HepG2 (cell line): ENCODE measurements around the gene ZDHHC16. TPM values are rescaled to one million over a fixed set of nuclear protein-coding genes. Genes with fewer than 3 reads are reported as not detected.

ENCODE experiments used
- ATM ChIP-seq: fragments of 450-650 bp; IDR thresholded peaks from 2 replicates; pipeline ENCODE4 v1.7.1; 2017; ENCODE audit warnings: mild to moderate bottlenecking, borderline replicate concordance
- CHD4 ChIP-seq: fragments of 200-600 bp; sonication (generic); IDR thresholded peaks from 2 replicates; pipeline ENCODE4 v1.7.0; 2017; ENCODE audit warnings: mild to moderate bottlenecking, low read length, borderline replicate concordance
- DMAP1 ChIP-seq: IDR thresholded peaks from 2 replicates; pipeline ENCODE4 v1.6.1; 2016
- EEA1 ChIP-seq: sonication (generic); formaldehyde crosslinking; IDR thresholded peaks from 2 replicates; pipeline ENCODE4 v1.5.1; 2020; ENCODE audit warnings: mild to moderate bottlenecking, missing genetic modification reagents, borderline replicate concordance
- FOXA3 ChIP-seq: IDR thresholded peaks from 2 replicates; pipeline ENCODE4 v1.6.1; 2016; ENCODE audit warnings: missing genetic modification reagents, missing compliant biosample characterization
- FOXK2 ChIP-seq: fragments of 450-650 bp; IDR thresholded peaks from 2 replicates; pipeline ENCODE4 v1.6.1; 2016
- IRX3 ChIP-seq: sonication (generic); formaldehyde crosslinking; IDR thresholded peaks from 2 replicates; pipeline ENCODE4 v1.8.1; 2023; ENCODE audit warnings: mild to moderate bottlenecking, low read depth, missing genetic modification reagents, borderline replicate concordance
- JUNB ChIP-seq: sonication (generic); formaldehyde crosslinking; IDR thresholded peaks from 2 replicates; pipeline ENCODE4 v1.8.0; 2022; ENCODE audit warnings: missing genetic modification reagents, mild to moderate bottlenecking, borderline replicate concordance
- NCOA1 ChIP-seq: sonication (generic); formaldehyde crosslinking; IDR thresholded peaks from 2 replicates; pipeline ENCODE4 v1.9.0; 2021; ENCODE audit warnings: missing genetic modification reagents
- PAWR ChIP-seq: sonication (generic); formaldehyde crosslinking; IDR thresholded peaks from 2 replicates; pipeline ENCODE4 v1.4.0; 2020; ENCODE audit warnings: missing genetic modification reagents, mild to moderate bottlenecking, borderline replicate concordance
- RBM39 ChIP-seq: fragments of 200-400 bp; formaldehyde crosslinking; IDR thresholded peaks from one replicate; pipeline ENCODE4 v1.6.1; 2018; ENCODE audit warnings: antibody characterized with exemption, mild to moderate bottlenecking, low read depth, low read length; ENCODE audit not compliant: poor library complexity, severe bottlenecking
- TAF1 ChIP-seq: sonication (generic); formaldehyde crosslinking; IDR thresholded peaks from 2 replicates; pipeline ENCODE4 v1.4.0; 2020; ENCODE audit warnings: missing genetic modification reagents
- TRIM24 ChIP-seq: sonication (generic); formaldehyde crosslinking; IDR thresholded peaks from 2 replicates; pipeline ENCODE4 v1.8.0; 2022; ENCODE audit warnings: mild to moderate bottlenecking, missing genetic modification reagents
- ZFAT ChIP-seq: sonication (generic); formaldehyde crosslinking; conservative IDR thresholded peaks from 2 replicates; pipeline ENCODE4 v1.8.1; 2023; ENCODE audit warnings: missing genetic modification reagents, inconsistent platforms
- ZFP1 ChIP-seq: IDR thresholded peaks from 2 replicates; pipeline ENCODE4 v1.6.1; 2016
- ZKSCAN8 ChIP-seq: IDR thresholded peaks from 2 replicates; pipeline ENCODE4 v1.6.1; 2016; ENCODE audit warnings: borderline replicate concordance, missing genetic modification reagents, missing compliant biosample characterization
- ZNF101 ChIP-seq: sonication (generic); formaldehyde crosslinking; IDR thresholded peaks from 2 replicates; pipeline ENCODE4 v1.4.0; 2020; ENCODE audit warnings: mild to moderate bottlenecking, low read depth, missing genetic modification reagents, borderline replicate concordance
- ZNF180 ChIP-seq: sonication (generic); formaldehyde crosslinking; IDR thresholded peaks from 2 replicates; pipeline ENCODE4 v1.4.0; 2020; ENCODE audit warnings: low read depth, missing genetic modification reagents, borderline replicate concordance
- ZNF234 ChIP-seq: sonication (generic); formaldehyde crosslinking; conservative IDR thresholded peaks from 2 replicates; pipeline ENCODE4 v1.5.1; 2020; ENCODE audit warnings: mild to moderate bottlenecking, missing genetic modification reagents
- ZNF781 ChIP-seq: sonication (generic); formaldehyde crosslinking; IDR thresholded peaks from 2 replicates; pipeline ENCODE4 v1.5.1; 2020; ENCODE audit warnings: borderline replicate concordance, mild to moderate bottlenecking, missing genetic modification reagents; ENCODE audit errors: not compliant biosample characterization
- ZNF841 ChIP-seq: sonication (generic); formaldehyde crosslinking; IDR thresholded peaks from 2 replicates; pipeline ENCODE4 v1.8.1; 2023; ENCODE audit warnings: missing genetic modification reagents, borderline replicate concordance
- polyA plus RNA-seq, 8 experiments: library from polyadenylated mRNA; depleted of rRNA in 3 of 8; stranded (reverse) in 7 of 8; unstranded in 1 of 8; fragments of >200 nt; fragmentation: Illumina TruSeq in 4 of 8; extraction: Trizol in 4 of 8; gene quantifications; 2 replicates each; pipeline versions ENCODE4 v1.2.1 to v1.2.3, GENCODE V29; 2011 to 2016; ENCODE audit warnings: low read depth in 4 of 8, missing spikeins in 1 of 8, mixed read lengths in 1 of 8; ENCODE audit not compliant: insufficient read depth in 1 of 8
- total RNA-seq, 5 experiments: library from RNA; depleted of rRNA; stranded (reverse); fragments of >200 nt; fragmentation: Illumina TruSeq; extraction: Trizol; gene quantifications; 2 replicates each; pipeline ENCODE4 v1.2.3, GENCODE V29; 2016; ENCODE audit warnings: low read depth in 1 of 5
- TF ChIP-seq, protein P1 (sequence below): sonication (generic); formaldehyde crosslinking; IDR thresholded peaks from 2 replicates; pipeline ENCODE4 v1.5.0; 2020; ENCODE audit warnings: mild to moderate bottlenecking, missing genetic modification reagents
- TF ChIP-seq, protein P2 (sequence below): sonication (generic); formaldehyde crosslinking; IDR thresholded peaks from 2 replicates; pipeline ENCODE4 v1.4.0; 2020; ENCODE audit warnings: mild to moderate bottlenecking, missing genetic modification reagents
- TF ChIP-seq, protein P3 (sequence below): sonication (generic); formaldehyde crosslinking; IDR thresholded peaks from 2 replicates; pipeline ENCODE4 v1.4.0; 2020; ENCODE audit warnings: missing genetic modification reagents, borderline replicate concordance
- TF ChIP-seq, protein P4 (sequence below): sonication (generic); formaldehyde crosslinking; IDR thresholded peaks from 2 replicates; pipeline ENCODE4 v1.8.1; 2023; ENCODE audit warnings: mild to moderate bottlenecking, moderate library complexity, missing genetic modification reagents

ZDHHC16 gene
- total and polyA plus RNA-seq, 2 of the 13 experiments (the other 11 are each of a cell fraction or from before 2014, with no cell fraction given): 40.8 to 41.8 TPM

DNA sequence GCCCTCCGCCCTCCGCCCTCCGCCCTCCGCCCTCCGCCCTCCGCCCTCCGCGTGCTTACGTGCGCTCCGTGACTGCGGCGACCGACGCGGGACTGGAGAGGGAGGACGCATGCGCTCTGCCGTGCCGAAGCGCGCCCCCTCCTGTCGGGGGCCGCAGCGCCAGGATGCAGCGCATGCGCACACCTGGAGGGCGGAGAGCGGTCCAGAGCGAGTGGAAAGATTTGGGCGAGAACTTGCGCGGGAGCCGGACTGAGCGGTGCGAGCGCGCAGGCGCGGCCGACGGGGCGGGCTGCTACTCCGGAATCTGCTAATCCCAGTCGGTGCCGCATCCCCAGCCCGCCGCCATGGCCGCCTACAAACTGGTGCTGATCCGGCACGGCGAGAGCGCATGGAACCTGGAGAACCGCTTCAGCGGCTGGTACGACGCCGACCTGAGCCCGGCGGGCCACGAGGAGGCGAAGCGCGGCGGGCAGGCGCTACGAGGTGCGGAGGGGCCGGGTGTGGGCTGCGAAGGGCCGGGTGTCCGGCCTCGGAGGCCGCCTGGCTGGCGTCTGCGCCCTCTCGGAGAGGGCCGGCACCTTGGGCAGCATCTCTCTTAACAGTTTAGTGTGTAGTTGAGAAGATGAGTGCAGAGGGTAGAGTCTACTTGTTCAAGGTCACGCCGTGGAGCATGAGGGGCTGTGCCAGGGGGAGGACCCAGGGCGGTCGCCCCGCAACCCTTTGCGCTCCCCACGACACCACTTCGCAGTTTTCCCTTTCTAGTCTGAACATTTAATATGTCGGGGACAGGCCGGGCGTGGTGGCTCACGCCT is 19.8 kb upstream of the ZDHHC16 start, which contains the start of gene PGAM1 (continued):
- no peak for TF ChIP-seq JUNB
- TF ChIP-seq IRX3 (CRISPR knock-in tag): no peak
- TF ChIP-seq FOXA3 (CRISPR knock-in tag): peak; percentile 23; the same call in 1 of the 2 replicates
- peak; percentile 35 for TF ChIP-seq RBM39
- TF ChIP-seq ZKSCAN8 (CRISPR knock-in tag): no peak
- no peak for TF ChIP-seq ZFP1 (CRISPR knock-in tag)
- TF ChIP-seq TRIM24: no peak
- no peak for TF ChIP-seq FOXK2
- TF ChIP-seq TAF1: peak; percentile 91
- 0 out of 2 replicates have a peak, but pooled peaks have one; percentile 57 for TF ChIP-seq NCOA1 (CRISPR knock-in tag)
- TF ChIP-seq, protein P1, sequence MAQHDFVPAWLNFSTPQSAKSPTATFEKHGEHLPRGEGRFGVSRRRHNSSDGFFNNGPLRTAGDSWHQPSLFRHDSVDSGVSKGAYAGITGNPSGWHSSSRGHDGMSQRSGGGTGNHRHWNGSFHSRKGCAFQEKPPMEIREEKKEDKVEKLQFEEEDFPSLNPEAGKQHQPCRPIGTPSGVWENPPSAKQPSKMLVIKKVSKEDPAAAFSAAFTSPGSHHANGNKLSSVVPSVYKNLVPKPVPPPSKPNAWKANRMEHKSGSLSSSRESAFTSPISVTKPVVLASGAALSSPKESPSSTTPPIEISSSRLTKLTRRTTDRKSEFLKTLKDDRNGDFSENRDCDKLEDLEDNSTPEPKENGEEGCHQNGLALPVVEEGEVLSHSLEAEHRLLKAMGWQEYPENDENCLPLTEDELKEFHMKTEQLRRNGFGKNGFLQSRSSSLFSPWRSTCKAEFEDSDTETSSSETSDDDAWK (CRISPR knock-in tag): no peak
- TF ChIP-seq, protein P2, sequence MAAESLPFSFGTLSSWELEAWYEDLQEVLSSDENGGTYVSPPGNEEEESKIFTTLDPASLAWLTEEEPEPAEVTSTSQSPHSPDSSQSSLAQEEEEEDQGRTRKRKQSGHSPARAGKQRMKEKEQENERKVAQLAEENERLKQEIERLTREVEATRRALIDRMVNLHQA (CRISPR knock-in tag): no peak
- TF ChIP-seq, protein P3, sequence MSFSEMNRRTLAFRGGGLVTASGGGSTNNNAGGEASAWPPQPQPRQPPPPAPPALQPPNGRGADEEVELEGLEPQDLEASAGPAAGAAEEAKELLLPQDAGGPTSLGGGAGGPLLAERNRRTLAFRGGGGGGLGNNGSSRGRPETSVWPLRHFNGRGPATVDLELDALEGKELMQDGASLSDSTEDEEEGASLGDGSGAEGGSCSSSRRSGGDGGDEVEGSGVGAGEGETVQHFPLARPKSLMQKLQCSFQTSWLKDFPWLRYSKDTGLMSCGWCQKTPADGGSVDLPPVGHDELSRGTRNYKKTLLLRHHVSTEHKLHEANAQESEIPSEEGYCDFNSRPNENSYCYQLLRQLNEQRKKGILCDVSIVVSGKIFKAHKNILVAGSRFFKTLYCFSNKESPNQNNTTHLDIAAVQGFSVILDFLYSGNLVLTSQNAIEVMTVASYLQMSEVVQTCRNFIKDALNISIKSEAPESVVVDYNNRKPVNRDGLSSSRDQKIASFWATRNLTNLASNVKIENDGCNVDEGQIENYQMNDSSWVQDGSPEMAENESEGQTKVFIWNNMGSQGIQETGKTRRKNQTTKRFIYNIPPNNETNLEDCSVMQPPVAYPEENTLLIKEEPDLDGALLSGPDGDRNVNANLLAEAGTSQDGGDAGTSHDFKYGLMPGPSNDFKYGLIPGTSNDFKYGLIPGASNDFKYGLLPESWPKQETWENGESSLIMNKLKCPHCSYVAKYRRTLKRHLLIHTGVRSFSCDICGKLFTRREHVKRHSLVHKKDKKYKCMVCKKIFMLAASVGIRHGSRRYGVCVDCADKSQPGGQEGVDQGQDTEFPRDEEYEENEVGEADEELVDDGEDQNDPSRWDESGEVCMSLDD (CRISPR knock-in tag): no peak
- peak; percentile 67; the same call in 1 of the 2 replicates for TF ChIP-seq DMAP1 (CRISPR knock-in tag)
- 0 out of 2 replicates have a peak, but pooled peaks have one; percentile 19 for TF ChIP-seq EEA1 (CRISPR knock-in tag)
- TF ChIP-seq ZNF841 (CRISPR knock-in tag): no peak
- no peak for TF ChIP-seq ZNF234 (CRISPR knock-in tag)
- no peak for TF ChIP-seq ZNF101 (CRISPR knock-in tag)
- TF ChIP-seq CHD4: no peak
- no peak for TF ChIP-seq ZNF781 (CRISPR knock-in tag)
- TF ChIP-seq ZFAT (CRISPR knock-in tag): peak; percentile 55; the same call in 1 of the 2 replicates
- no peak for TF ChIP-seq PAWR (CRISPR knock-in tag)
- TF ChIP-seq ZNF180 (CRISPR knock-in tag): no peak
- TF ChIP-seq, protein P4, sequence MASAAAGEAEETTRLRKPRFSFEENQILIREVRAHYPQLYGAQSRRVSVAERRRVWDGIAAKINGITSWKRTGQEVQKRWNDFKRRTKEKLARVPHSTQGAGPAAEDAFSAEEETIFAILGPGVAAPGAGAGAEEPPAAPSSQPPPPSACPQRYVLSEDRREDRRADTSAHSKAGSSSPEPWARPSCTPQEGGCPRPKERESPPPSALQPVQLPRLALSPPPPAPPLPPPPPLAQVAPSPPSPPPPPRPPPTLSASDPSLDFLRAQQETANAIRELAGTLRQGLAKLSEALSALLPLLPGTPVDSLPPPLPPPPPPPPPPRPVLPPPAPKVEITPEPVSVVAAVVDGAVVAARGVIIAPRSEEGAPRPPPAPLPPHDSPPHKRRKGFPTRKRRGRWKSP (CRISPR knock-in tag): peak; percentile 71; the same call in 1 of the 2 replicates
- TF ChIP-seq ATM: no peak
